Activated CD4-positive, alpha-beta T cell treated with anti-CD3 and anti-CD28 coated beads, Interleukin-2, Interleukin-6, amounts not matched to agents 100 ng/mL and 50 ng/mL, durations not matched to agents 16 hours and 8 hours (primary cell): ENCODE results near the gene OARD1.
A peak's percentile ranks its signal among the peaks of the same experiment; 100 is the strongest.

Source experiments
- DNase-seq: peaks from one replicate; pipeline ENCODE4 v3.0.0-alpha.2; 2020

Gene OARD1

GRCh38 chr6:41047745-41048732 lies 24.1 kb downstream of the OARD1 start:
- DNase-seq = no peak

- no peak for DNase-seq
Measured at GRCh38 chr6:41047306-41047705, 24.9 kb downstream of the OARD1 start.

GRCh38 chr6:41046084-41046483 lies 26.1 kb downstream of the OARD1 start:
- no peak for DNase-seq

- no peak for DNase-seq
Measured at GRCh38 chr6:41045664-41046063, 26.5 kb downstream of the OARD1 start.

- DNase-seq = no peak
Measured at GRCh38 chr6:41043151-41043550, 29.0 kb downstream of the OARD1 start.

- no peak for DNase-seq
Measured at GRCh38 chr6:41042226-41043055, 29.7 kb downstream of the OARD1 start, which contains the start of gene TSPO2. Gene TSPO2 (plus strand): TSS chr6:41042467. CDS start chr6:41042986, 519 bp downstream.

GRCh38 chr6:41040940-41041536 lies 31.1 kb downstream of the OARD1 start:
- DNase-seq = no peak

GRCh38 chr6:41040101-41040939 lies 31.8 kb downstream of the OARD1 start:
- DNase-seq = peak; percentile 34

- DNase-seq = peak; percentile 69
Measured at GRCh38 chr6:41039060-41039998, 32.8 kb downstream of the OARD1 start, which contains the start of gene UNC5CL. Gene UNC5CL (minus strand): TSS chr6:41039221. CDS start chr6:41035074, 4,147 bp downstream.

- no peak for DNase-seq
Measured at GRCh38 chr6:41038205-41038604, 34.0 kb downstream of the OARD1 start.

- no peak for DNase-seq
Measured at GRCh38 chr6:41037107-41037900, 34.9 kb downstream of the OARD1 start.

GRCh38 chr6:41036601-41037000 lies 35.6 kb downstream of the OARD1 start:
- DNase-seq = no peak

GRCh38 chr6:41036186-41036585 lies 36.0 kb downstream of the OARD1 start:
- DNase-seq = no peak

GRCh38 chr6:41033776-41034175 lies 38.4 kb downstream of the OARD1 start:
- no peak for DNase-seq

GRCh38 chr6:41032830-41033229 lies 39.3 kb downstream of the OARD1 start:
- no peak for DNase-seq

- no peak for DNase-seq
Measured at GRCh38 chr6:41028561-41029412, 43.4 kb downstream of the OARD1 start.

- DNase-seq = peak; percentile 88
Measured at GRCh38 chr6:41027799-41028560, 44.2 kb downstream of the OARD1 start.

GRCh38 chr6:41027241-41027640 lies 44.9 kb downstream of the OARD1 start:
- DNase-seq = no peak
